GM21360 (cell line): ENCODE results near the gene PIK3C2A.
"Not testable (repeated sequence)": the region's sequence is repeated elsewhere in the genome, so short reads cannot be mapped to it uniquely, and the experiment has no call there.

ENCODE experiments used
- ATAC-seq: cut with Tn5 transposase; IDR thresholded peaks from one replicate; pipeline ENCODE4 v1.9.1; 2021; ENCODE audit warnings: mild to moderate bottlenecking, moderate library complexity; ENCODE audit not compliant: unreplicated experiment

Gene PIK3C2A, protein sequence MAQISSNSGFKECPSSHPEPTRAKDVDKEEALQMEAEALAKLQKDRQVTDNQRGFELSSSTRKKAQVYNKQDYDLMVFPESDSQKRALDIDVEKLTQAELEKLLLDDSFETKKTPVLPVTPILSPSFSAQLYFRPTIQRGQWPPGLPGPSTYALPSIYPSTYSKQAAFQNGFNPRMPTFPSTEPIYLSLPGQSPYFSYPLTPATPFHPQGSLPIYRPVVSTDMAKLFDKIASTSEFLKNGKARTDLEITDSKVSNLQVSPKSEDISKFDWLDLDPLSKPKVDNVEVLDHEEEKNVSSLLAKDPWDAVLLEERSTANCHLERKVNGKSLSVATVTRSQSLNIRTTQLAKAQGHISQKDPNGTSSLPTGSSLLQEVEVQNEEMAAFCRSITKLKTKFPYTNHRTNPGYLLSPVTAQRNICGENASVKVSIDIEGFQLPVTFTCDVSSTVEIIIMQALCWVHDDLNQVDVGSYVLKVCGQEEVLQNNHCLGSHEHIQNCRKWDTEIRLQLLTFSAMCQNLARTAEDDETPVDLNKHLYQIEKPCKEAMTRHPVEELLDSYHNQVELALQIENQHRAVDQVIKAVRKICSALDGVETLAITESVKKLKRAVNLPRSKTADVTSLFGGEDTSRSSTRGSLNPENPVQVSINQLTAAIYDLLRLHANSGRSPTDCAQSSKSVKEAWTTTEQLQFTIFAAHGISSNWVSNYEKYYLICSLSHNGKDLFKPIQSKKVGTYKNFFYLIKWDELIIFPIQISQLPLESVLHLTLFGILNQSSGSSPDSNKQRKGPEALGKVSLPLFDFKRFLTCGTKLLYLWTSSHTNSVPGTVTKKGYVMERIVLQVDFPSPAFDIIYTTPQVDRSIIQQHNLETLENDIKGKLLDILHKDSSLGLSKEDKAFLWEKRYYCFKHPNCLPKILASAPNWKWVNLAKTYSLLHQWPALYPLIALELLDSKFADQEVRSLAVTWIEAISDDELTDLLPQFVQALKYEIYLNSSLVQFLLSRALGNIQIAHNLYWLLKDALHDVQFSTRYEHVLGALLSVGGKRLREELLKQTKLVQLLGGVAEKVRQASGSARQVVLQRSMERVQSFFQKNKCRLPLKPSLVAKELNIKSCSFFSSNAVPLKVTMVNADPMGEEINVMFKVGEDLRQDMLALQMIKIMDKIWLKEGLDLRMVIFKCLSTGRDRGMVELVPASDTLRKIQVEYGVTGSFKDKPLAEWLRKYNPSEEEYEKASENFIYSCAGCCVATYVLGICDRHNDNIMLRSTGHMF (N-terminal part only)

DNA sequence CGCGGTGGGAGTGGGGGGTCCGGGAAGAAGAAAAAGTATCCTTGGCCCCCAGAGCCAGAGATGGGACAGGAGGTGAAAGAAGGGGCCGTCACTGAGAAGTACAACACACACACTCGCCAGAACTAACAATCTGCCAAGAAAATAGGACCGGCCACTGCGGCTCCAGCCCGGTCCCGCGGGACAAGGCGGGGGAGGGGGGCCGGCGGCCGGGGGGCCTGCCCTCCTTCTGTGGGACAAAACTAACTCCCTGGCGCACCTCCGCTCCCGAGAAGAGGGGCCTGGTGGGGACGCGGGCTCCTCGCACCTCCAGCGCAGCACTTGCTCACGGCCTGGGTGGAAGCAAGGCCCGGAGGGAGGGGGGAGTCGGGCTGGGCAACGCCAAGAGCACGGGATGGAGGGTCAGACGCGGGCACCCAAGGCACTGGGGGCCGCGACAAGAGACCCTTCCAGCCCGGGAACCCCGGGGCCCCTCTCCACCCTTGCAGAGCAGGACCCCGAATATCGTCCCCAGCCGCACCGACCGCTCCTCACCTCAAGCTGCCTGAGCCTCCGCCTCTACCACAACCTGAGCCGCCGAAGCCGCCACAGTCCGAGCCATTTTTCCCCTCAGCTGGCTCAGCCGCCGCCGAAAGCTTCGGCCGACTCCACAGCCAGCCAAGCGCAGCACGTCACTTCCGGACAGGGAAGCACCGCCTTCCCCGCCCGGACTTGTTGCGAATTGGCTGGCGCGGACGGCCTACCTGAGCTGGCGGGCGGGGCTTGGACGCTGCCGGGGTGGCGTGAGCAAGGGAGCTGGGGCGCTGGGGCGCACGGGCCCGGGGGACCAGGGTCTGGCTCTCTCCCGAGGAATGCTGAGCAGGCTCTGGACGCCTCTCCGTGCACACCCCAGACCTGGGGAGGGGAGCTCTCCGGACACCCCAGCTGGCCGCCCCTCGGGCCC lies at the start of gene PIK3C2A:
Gene PIK3C2A (minus strand): TSS at position 670 of the 940 bp plus-strand sequence. CDS start 38,245 bp downstream, outside the sequence.
- ATAC-seq, result peak; percentile 96

DNA sequence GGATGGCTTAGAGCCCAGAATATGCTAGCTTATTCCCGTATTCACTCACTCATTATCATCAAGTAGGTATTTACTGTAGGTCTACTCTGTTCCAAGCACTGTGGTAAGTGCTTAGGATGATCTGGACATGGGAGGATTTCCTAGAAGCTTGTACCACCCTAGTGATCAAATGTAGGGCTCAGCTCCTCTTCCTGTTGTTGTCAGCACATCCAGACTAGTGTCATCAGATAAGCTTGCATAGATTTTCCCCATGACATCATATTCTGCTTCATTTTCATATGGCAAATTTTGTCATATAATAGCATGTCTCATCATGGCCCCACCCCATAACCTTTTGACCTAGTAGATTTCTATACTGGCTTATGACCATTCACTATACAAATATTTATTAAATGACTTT lies 49.4 kb upstream of the PIK3C2A start:
- no peak for ATAC-seq

DNA sequence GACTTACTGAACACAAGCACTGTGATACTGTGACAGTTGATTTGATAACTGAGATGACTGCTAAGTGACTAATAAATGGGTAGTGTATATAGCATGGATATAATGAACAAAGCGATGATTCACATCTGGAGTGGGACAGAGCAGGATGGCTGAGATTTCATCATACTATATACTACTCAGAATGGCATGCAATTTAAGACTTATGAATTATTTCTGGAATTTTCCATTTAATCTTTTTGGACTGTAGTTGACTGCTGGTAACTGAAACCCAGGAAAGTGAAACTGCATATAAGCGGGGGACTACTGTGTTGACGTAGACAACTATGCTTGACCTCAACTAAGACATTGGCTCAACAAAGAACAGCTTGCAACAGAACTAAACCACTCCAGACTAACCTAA lies 48.7 kb upstream of the PIK3C2A start:
- ATAC-seq, result no peak

- no peak for ATAC-seq
Measured at GRCh38 chr11:17252704-17253103, 44.9 kb upstream of the PIK3C2A start.

DNA sequence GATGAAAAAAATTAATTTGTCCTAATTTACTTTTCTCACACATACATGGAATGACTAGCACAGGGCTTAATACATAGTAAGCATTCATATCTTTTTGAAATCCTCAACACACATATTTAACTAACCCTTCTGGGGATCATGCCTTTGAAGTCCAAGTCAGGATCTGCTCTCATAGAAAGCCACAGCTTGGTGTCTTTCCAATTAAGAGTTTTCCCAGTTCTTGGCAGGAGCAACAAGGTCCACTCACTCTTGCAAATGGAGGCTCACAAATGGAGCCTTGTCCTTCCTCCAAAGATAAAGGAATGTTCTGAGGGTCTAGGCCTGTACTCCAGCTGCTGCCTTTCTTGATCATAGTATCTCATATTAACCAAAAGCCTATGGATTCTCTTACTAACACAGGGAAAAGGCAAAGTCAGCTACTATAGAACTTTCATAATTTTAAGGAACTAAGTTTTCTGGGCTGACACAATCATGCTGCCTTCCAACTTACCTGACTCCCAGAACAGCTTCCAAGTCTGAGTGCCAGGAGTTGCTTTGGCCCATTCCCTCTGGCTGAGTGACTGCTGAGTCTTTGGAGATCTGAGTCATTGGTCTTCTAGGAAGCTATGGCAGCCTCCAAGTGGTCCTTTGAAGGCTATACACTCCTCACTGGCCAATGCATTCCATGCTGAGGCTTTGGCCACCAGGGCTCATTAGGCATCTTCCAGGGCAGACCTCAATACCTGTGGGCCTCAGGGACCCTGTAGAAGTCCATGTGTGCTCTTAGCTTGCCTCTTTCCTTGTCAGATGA lies 43.0 kb upstream of the PIK3C2A start:
- no peak for ATAC-seq

- ATAC-seq, result peak; percentile 77
Measured at GRCh38 chr11:17244046-17244445, 36.3 kb upstream of the PIK3C2A start.

- ATAC-seq, result not testable (repeated sequence)
Measured at GRCh38 chr11:17242954-17243353, 35.2 kb upstream of the PIK3C2A start.

GRCh38 chr11:17240780-17241179 lies 33.0 kb upstream of the PIK3C2A start:
- no peak for ATAC-seq

GRCh38 chr11:17239927-17240326 lies 32.1 kb upstream of the PIK3C2A start:
- ATAC-seq, result not testable (repeated sequence)

DNA sequence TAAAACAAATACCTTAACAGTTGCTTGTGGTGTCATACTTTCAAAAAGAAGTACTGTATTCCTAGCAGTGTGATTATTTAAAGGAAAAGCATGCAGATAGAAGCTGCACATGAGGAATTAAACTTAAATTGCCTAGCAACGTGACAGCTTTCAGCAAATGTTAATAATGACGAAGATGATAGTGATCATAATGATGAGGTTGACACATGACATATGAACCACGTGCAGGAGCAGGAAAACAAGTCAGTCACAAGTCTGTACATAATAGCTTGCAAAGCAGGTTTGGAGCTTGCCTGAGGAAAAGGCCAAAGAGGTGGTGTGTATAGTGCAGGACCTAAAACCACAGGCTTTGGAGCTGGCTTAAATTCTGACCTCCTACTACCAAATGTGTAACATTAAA lies 30.6 kb upstream of the PIK3C2A start:
- no peak for ATAC-seq

DNA sequence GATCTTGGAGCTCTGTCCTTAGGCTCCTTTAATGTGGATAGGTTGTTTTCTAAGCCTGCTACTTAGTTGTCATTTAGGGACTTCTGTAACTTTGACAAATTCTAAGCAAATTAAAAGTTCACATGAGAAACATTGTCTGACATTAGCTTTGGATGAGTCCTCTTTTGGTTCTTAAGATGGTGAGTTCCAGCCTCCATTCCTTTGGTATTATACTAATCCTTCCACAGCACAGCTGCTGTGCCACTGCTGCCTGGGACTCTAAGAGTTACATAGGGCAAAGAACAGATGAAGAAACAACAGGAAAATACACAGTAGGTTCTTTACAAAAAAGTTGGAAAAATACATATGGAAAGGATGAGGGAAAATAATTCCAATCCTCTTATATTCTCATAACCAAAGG lies 25.3 kb upstream of the PIK3C2A start:
- no peak for ATAC-seq

- ATAC-seq, result peak; percentile 97
Measured at GRCh38 chr11:17230867-17231851, 23.4 kb upstream of the PIK3C2A start.

DNA sequence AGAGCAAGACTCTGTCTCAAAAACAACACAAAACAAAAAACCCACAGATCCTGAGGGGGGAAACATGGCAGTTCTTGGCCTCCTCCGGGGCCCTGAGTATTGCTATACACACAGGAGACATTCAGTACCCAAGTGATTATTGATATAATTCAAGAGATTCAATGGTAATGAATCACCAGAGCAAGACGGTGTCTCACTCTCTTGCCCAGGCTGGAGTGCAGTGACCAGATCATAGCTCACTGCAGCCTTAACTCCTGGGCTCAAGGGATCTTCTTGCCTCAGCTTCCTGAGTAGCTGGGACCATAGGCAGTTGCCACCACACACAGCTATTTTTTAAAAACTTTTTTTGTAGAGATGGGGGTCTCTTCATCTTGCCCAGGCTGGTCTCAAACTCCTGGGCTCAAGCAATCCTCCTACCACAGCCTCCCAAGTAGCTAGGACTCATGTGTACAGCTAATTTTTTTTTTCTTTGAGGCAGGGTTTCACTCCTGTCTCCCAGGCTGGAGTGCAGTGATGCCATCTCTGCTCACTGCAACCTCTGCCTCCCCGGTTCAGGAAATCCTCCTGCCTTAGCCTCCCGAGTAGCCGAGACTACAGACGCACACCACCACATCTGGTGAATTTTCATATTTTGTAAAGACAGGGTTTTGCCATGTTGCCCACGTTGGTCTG lies 21.8 kb upstream of the PIK3C2A start:
- no peak for ATAC-seq

GRCh38 chr11:17228186-17228925 lies 20.6 kb upstream of the PIK3C2A start:
- ATAC-seq, result not testable (repeated sequence)

GRCh38 chr11:17224727-17225126 lies 16.9 kb upstream of the PIK3C2A start:
- ATAC-seq, result no peak

GRCh38 chr11:17221968-17222367 lies 14.2 kb upstream of the PIK3C2A start:
- no peak for ATAC-seq

GRCh38 chr11:17219016-17219415 lies 11.2 kb upstream of the PIK3C2A start:
- no peak for ATAC-seq
